HFF-Myc (cell line): ENCODE results near the gene ZSCAN12.

Source experiments
- DNase-seq: peaks from one replicate; pipeline ENCODE4 v3.0.0-alpha.2; 2011; ENCODE audit warnings: low read depth; ENCODE audit errors: extremely low read depth
- H3K4me3 ChIP-seq: replicated peaks from 2 replicates; pipeline ENCODE4 v1.5.1; 2011; ENCODE audit warnings: low read depth, mild to moderate bottlenecking, control low read depth, low read length
- CTCF ChIP-seq: IDR thresholded peaks from 2 replicates; pipeline ENCODE4 v1.5.1; 2012; ENCODE audit warnings: mild to moderate bottlenecking, low read depth, low read length, control low read depth; ENCODE audit errors: missing control alignments

The ZSCAN12 gene

GRCh38 chr6:28354688-28355554 lies 44.6 kb downstream of the ZSCAN12 start:
- DNase-seq: no peak
- H3K4me3 ChIP-seq: peak overlapping the region; percentile 63
- no peak for TF ChIP-seq CTCF

- TF ChIP-seq CTCF: no peak
- no peak for DNase-seq
- no peak overlapping the region for H3K4me3 ChIP-seq
Measured at GRCh38 chr6:28353981-28354676, 45.4 kb downstream of the ZSCAN12 start.

DNA sequence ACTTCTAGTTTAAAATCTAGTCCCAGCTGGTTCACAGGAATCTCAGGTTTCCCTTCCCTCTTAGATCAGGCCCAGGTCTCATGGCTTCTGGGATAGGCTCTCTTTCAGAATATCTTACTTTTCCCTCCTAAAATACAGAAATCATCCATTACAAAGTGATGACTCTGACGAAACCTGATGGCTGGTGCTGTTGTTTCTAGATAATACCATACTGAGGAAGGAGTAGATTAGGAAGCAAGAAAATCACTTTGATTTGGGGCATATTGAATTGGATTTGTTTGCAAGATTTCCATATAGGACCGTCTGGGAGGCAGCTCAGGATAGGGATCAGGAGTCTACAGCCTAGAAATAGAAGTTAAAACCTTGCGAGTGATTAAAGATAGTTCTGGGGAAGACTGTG lies 46.2 kb downstream of the ZSCAN12 start:
- TF ChIP-seq CTCF: no peak
- no peak overlapping the region for H3K4me3 ChIP-seq
- DNase-seq: no peak

DNA sequence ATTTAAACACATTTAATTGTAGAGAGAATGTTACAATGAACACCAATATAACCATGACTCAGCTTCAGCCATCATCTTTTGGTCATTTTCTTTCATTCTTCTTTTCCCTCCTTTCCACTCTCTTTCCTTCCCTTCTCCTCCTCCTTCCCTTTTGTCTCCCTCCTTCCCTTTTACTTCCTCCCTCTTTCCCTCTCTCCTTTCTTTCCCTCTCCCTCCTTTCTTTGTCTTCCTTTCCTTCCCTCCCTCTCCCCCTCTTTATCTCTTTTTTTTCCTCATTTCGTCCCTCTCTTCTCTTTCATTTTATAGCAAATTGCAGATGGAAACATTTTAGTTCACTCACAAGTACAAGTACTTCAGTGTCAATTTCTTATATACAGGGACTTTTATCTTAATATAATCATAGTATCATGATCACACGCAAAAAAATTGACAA lies 48.0 kb downstream of the ZSCAN12 start:
- no peak for TF ChIP-seq CTCF
- no peak for DNase-seq
- no peak overlapping the region for H3K4me3 ChIP-seq

- no peak for TF ChIP-seq CTCF
- peak overlapping the region; percentile 84 for H3K4me3 ChIP-seq
- no peak for DNase-seq
Measured at GRCh38 chr6:28351087-28351486, 48.5 kb downstream of the ZSCAN12 start.

- H3K4me3 ChIP-seq: peak within 1 kb of the TSS; percentile 84
- peak; percentile 29 for DNase-seq
- no peak for TF ChIP-seq CTCF
Measured at GRCh38 chr6:28349892-28350737, 49.4 kb downstream of the ZSCAN12 start, which contains the start of gene ZKSCAN3. Gene ZKSCAN3, plus strand, starts transcription at chr6:28349947. Its CDS starts 9,640 bp downstream, at chr6:28359587.
